ENCODE results near the gene MUC4.
"Not testable (repeated sequence)": the region's sequence is repeated elsewhere in the genome, so short reads cannot be mapped to it uniquely, and the experiment has no call there.

MUC4 gene

DNA sequence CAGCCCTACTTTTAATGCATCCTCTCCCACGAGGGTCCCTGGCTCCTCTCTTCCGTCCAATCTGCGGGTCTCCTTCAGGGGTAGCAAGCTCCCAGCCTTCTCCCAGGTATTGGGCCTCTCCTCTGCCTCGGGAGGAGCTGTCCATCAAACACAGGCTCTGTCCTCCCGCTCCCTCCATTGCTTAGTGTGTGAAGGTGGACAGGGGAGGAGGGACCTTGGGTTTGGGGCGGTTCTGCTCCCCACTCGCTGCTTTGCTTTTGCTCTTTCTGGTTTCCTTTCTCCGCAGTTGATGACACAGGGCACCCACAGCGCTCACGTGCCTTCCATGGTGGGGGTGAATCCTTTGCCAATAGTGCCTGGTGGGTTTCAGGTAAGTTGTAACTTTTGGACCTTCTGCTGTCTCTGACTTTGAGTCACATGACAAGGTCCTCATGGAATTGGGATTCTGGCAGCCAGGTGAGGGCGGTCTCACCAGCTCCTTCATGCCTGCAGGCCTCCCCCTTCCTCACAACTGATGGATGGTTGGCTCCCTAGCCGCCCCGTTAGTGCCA lies 72.1 kb downstream of the MUC4 start:
- H3K9ac ChIP-seq (ENCODE audit: low read length), result no peak overlapping the region
- no peaks in the 10 kb centered on the region for H3K27me3 ChIP-seq (ENCODE audit: control insufficient read depth, insufficient read depth, low read length)
- no peaks in the 10 kb centered on the region for H3K4me1 ChIP-seq (ENCODE audit: control insufficient read depth, insufficient read depth, low read length)
- peaks cover 7% of the 10 kb centered on the region for H3K36me3 ChIP-seq (ENCODE audit: control insufficient read depth, insufficient read depth, low read length)
- H3K4me3 ChIP-seq (ENCODE audit: low read length), result no peak overlapping the region
- no peak overlapping the region for H3K27ac ChIP-seq (ENCODE audit: low read depth, low read length)

DNA sequence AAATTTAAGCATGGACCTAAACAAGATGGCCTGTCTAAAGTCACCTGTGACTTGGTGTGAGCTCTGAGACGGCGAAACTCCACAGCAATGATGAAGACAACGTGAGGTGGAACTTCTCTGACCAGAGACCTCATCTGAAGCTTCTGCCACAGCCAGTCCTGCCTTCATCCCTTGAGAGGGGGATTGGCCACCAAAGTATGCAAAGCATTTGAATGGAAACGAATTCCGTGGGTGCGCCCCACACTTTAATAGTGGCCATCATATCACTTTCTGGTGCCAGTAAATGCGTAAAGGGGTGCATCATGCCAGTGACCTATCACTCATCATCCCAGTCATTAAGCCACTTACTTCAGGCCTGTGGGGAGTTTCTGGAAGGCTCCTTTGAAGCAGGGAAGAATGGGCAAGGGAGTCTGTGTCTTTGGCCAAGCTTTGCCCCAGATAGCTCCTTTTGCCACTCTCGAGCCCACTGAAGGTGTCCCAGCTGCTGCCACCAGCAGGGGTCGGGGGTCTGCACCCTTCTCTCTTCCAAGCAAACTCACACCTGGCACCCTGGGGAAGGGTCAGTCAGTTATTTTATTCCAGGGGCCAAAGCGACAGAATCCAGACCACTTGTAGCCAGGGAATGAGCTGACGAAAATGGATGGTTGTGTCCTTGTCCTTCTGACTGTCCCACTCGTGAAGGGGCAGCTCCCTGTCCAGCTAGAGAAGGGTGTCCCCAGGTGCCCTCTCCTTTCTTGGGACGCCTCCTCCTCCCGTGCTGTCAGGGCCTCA lies 73.3 kb downstream of the MUC4 start:
- Histone ChIP-seq H3K9ac (ENCODE audit: low read length) (no peak overlapping the region), H3K4me3 (ENCODE audit: low read length) (no peak overlapping the region), H3K27ac (ENCODE audit: low read depth, low read length) (no peak overlapping the region), H3K4me1 (ENCODE audit: control insufficient read depth, insufficient read depth, low read length) (no peaks in the 10 kb centered on the region), H3K27me3 (ENCODE audit: control insufficient read depth, insufficient read depth, low read length) (no peaks in the 10 kb centered on the region), H3K36me3 (ENCODE audit: control insufficient read depth, insufficient read depth, low read length) (peaks cover 8% of the 10 kb centered on the region)

DNA sequence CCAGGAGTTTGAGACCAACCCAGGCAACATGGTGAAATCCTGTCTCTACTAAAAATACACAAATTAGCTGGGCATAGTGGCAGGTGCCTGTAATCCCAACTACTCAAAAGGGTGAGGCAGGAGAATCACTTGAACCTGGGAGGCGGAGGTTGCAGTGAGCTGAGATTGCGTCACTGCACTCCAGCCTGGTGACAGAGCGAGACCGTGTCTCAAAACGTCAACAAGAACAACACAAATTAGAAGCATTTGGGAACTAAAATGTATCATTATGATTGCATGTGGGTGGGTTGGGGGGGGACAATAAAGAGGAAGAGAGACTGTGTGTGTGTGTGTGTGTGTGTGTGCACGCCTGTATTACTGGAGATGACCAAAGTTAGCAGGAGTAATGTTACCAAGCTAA lies 73.9 kb downstream of the MUC4 start:
- H3K9ac ChIP-seq (ENCODE audit: low read length); H3K27me3 ChIP-seq (ENCODE audit: control insufficient read depth, insufficient read depth, low read length); H3K4me1 ChIP-seq (ENCODE audit: control insufficient read depth, insufficient read depth, low read length); H3K4me3 ChIP-seq (ENCODE audit: low read length); H3K27ac ChIP-seq (ENCODE audit: low read depth, low read length): not testable (repeated sequence)
- H3K36me3 ChIP-seq (ENCODE audit: control insufficient read depth, insufficient read depth, low read length), result peaks cover 15% of the 10 kb centered on the region

DNA sequence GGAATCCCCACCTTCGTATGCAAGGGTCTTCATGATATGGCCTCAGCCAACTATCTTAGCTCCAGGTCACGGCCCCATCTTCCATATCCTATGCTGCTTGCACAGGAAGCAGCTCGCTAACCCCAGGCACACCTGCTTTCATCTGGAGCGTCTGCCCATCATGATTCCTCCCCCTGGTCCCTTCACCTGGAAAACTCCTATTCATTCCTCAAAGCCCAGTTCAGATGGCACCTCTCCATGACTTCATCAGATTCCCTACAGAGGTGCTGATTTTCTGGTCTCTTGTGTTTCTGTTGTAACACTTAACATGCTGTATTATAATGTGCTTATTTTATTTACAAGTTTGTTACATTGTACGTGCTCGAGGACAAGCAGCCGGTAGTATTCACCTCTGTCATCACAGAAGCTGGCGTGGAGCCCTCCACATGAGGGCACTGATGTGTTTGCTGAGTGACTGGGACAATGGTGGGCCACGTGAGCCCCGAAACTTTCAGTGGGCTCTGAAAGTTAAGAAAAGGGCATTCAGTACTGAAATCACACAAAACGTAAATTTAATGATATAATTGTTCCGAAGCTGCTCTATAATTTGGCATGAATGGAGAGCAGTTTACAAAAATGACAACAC lies 74.8 kb downstream of the MUC4 start:
- Histone ChIP-seq H3K36me3 (ENCODE audit: control insufficient read depth, insufficient read depth, low read length) (peaks cover 18% of the 10 kb centered on the region), H3K27ac (ENCODE audit: low read depth, low read length) (no peak overlapping the region), H3K27me3 (ENCODE audit: control insufficient read depth, insufficient read depth, low read length) (no peaks in the 10 kb centered on the region)

DNA sequence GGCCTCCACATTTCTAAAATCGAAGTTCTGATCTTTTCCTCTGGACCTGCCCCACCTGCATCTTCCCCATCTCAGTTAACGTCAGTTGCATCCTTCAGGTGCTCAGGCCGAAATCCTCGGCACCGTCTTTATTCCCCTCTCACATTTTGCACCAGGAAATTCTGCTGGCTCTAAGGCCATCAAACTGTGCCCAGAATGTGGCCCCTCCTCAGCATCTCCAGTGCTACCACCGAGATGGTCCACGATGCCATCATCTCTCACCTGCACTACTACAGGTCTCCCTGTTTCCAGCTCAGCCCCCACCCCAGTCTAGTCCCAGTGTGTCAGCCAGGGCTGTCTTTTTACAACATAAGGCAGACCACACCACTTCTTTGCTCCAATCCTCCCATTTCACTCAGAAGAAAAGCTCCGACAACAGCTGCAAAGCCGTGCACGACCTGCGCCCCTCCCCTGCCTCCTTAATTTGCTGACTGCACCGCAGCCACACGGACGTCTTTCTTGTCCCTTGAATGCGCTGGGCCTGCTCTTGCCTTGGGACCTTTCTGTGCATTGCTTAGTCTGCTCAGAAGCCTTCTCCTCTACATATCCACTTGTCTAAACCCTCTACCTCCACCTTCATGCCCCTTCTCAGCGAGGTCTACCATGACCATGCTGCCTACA lies 76.6 kb downstream of the MUC4 start:
- H3K4me1 ChIP-seq (ENCODE audit: control insufficient read depth, insufficient read depth, low read length), result no peaks in the 10 kb centered on the region
- H3K27ac ChIP-seq (ENCODE audit: low read depth, low read length), result no peak overlapping the region
- no peaks in the 10 kb centered on the region for H3K27me3 ChIP-seq (ENCODE audit: control insufficient read depth, insufficient read depth, low read length)
- H3K4me3 ChIP-seq (ENCODE audit: low read length), result no peak overlapping the region
- H3K9ac ChIP-seq (ENCODE audit: low read length), result no peak overlapping the region
- peaks cover 25% of the 10 kb centered on the region for H3K36me3 ChIP-seq (ENCODE audit: control insufficient read depth, insufficient read depth, low read length)

More for the DNA sequence above, 74.8 kb downstream of the MUC4 start:
- Histone ChIP-seq H3K9ac (ENCODE audit: low read length) (no peak overlapping the region), H3K4me3 (ENCODE audit: low read length) (no peak overlapping the region), H3K4me1 (ENCODE audit: control insufficient read depth, insufficient read depth, low read length) (no peaks in the 10 kb centered on the region)

DNA sequence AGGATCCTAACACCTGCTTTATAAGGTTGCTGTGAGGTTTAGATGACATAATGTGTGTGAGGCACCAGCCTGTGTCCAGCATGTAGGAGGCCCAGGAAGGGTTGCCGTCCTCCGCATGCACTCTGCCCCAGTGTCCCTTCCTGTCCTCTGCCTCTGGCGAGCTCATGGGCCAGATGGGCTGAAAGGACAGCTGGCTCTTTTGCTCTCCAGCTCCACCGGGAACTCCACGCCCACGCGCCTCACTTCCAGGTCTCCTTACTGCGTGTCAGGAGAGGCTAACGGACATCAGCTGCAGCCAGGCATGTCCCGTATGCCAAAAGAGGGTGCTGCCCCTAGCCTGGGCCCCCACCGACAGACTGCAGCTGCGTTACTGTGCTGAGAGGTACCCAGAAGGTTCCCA lies 78.8 kb downstream of the MUC4 start:
- Histone ChIP-seq H3K27ac (ENCODE audit: low read depth, low read length) (no peak overlapping the region), H3K4me1 (ENCODE audit: control insufficient read depth, insufficient read depth, low read length) (no peaks in the 10 kb centered on the region), H3K36me3 (ENCODE audit: control insufficient read depth, insufficient read depth, low read length) (peaks cover 30% of the 10 kb centered on the region), H3K4me3 (ENCODE audit: low read length) (no peak overlapping the region), H3K27me3 (ENCODE audit: control insufficient read depth, insufficient read depth, low read length) (no peaks in the 10 kb centered on the region), H3K9ac (ENCODE audit: low read length) (no peak overlapping the region)

DNA sequence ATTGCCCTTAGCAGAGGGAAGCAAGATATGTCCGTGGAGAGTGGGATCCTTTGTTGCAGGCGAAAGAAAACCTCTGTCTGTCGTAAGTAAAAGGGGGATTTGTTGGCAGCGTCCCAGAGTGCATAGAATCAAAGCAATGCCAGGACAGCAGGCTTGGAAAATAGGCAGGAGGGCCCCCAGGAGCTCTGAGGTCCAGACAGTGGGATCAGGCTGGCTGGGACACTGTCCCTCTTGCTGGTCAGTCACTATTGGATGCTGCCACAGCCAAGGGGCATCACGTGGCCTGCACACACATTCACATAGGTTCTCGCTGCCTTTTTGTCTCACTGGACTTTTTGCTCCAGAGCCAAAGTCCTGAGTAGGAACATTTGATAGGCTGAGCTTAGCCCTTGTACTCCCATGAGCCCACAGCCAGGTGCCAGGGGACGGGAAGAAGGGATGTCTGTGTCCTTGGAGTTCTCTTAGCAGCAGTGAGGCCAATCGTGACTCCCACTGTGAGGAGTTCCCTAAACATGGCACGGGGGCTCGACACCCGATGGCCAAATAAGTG lies 80.3 kb downstream of the MUC4 start:
- no peak overlapping the region for H3K27ac ChIP-seq (ENCODE audit: low read depth, low read length)
- H3K36me3 ChIP-seq (ENCODE audit: control insufficient read depth, insufficient read depth, low read length), result peaks cover 30% of the 10 kb centered on the region
- H3K4me1 ChIP-seq (ENCODE audit: control insufficient read depth, insufficient read depth, low read length), result no peaks in the 10 kb centered on the region
- H3K4me3 ChIP-seq (ENCODE audit: low read length), result no peak overlapping the region
- no peaks in the 10 kb centered on the region for H3K27me3 ChIP-seq (ENCODE audit: control insufficient read depth, insufficient read depth, low read length)
- no peak overlapping the region for H3K9ac ChIP-seq (ENCODE audit: low read length)

DNA sequence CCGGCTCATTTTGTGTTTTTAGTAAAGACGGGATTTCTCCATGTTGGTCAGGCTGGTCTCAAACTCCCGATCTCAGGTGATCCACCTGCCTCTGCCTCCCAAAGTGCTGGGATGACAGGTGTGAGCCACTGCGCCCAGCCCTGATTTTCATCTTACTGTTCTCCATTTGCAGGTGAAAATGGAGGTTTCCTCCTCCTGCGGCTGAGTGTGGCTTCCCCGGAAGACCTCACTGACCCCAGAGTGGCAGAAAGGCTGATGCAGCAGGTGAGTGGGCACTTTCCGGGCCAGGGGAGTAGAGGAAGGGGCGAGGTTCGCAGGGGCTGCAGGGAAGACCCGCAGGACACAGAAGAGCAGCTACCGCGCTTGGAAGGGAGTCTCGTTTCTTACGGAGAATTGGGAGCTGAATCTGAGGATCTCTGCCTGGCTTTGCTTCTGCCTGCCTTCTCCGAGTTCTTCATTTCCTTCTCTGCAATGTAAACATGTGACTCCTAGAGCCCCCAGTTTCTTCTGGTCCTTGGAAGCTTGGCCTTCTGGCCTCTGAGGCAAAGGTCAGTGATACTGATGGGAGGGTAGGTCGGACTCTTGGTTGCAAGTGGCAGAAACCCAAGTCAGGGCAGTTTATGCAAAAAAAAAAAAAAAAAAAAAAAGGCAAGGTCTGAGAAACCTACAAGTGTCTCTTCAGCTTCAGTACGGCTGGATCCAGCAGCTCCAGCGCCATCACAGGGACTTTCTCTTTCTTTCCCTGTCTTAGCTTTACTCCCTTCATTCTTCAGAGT lies 82.1 kb downstream of the MUC4 start:
- H3K9ac ChIP-seq (ENCODE audit: low read length), result no peak overlapping the region
- no peak overlapping the region for H3K4me3 ChIP-seq (ENCODE audit: low read length)
- no peak overlapping the region for H3K27ac ChIP-seq (ENCODE audit: low read depth, low read length)
- peaks cover 23% of the 10 kb centered on the region for H3K36me3 ChIP-seq (ENCODE audit: control insufficient read depth, insufficient read depth, low read length)
- H3K4me1 ChIP-seq (ENCODE audit: control insufficient read depth, insufficient read depth, low read length), result no peaks in the 10 kb centered on the region
- no peaks in the 10 kb centered on the region for H3K27me3 ChIP-seq (ENCODE audit: control insufficient read depth, insufficient read depth, low read length)

DNA sequence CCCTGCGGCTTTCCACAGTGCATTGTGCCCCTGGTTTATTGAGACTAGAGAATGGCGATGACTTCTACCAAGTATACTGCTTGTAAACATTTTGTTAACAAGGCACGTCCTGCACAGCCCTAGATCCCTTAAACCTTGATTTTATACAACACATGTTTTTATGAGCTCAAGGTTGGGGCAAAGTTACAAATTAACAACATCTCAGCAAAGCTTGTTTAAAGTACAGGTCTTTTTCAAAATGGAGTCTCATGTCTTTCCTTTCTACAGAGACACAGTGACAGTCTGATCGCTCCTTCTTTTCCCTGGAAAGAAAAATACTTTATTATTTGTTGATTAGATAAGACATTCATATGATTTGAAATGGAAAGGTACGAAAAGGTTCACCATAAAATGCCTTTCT lies 82.9 kb downstream of the MUC4 start:
- peaks cover 23% of the 10 kb centered on the region for H3K36me3 ChIP-seq (ENCODE audit: control insufficient read depth, insufficient read depth, low read length)
- H3K4me3 ChIP-seq (ENCODE audit: low read length); H3K27ac ChIP-seq (ENCODE audit: low read depth, low read length); H3K4me1 ChIP-seq (ENCODE audit: control insufficient read depth, insufficient read depth, low read length); H3K9ac ChIP-seq (ENCODE audit: low read length); H3K27me3 ChIP-seq (ENCODE audit: control insufficient read depth, insufficient read depth, low read length): not testable (repeated sequence)

DNA sequence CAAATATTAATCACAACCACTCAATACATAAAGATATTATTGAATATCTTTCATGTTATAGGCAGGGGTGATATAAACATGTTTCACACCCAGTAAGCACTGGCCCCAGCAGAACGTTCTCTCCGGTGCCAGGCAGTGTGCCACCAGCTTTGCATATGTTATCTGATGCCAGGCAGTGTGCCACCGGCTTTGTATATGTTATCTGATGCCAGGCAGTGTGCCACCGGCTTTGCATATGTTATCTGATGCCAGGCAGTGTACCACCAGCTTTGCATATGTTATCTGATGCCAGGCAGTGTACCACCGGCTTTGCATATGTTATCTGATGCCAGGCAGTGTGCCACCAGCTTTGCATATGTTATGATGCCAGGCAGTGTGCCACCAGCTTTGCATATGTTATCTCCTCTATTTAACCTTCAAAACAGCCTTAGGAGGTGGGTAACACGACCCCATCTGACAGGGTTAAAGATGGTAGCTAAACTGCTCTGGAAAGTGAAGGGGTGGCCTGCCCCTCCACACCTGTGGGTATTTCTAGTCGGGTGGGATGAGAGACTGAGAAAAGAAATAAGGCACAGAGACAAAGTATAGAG lies 84.0 kb downstream of the MUC4 start:
- H3K27me3 ChIP-seq (ENCODE audit: control insufficient read depth, insufficient read depth, low read length), result no peaks in the 10 kb centered on the region
- H3K4me3 ChIP-seq (ENCODE audit: low read length), result no peak overlapping the region
- no peaks in the 10 kb centered on the region for H3K4me1 ChIP-seq (ENCODE audit: control insufficient read depth, insufficient read depth, low read length)
- no peak overlapping the region for H3K27ac ChIP-seq (ENCODE audit: low read depth, low read length)
- H3K9ac ChIP-seq (ENCODE audit: low read length), result no peak overlapping the region
- H3K36me3 ChIP-seq (ENCODE audit: control insufficient read depth, insufficient read depth, low read length), result peaks cover 14% of the 10 kb centered on the region

DNA sequence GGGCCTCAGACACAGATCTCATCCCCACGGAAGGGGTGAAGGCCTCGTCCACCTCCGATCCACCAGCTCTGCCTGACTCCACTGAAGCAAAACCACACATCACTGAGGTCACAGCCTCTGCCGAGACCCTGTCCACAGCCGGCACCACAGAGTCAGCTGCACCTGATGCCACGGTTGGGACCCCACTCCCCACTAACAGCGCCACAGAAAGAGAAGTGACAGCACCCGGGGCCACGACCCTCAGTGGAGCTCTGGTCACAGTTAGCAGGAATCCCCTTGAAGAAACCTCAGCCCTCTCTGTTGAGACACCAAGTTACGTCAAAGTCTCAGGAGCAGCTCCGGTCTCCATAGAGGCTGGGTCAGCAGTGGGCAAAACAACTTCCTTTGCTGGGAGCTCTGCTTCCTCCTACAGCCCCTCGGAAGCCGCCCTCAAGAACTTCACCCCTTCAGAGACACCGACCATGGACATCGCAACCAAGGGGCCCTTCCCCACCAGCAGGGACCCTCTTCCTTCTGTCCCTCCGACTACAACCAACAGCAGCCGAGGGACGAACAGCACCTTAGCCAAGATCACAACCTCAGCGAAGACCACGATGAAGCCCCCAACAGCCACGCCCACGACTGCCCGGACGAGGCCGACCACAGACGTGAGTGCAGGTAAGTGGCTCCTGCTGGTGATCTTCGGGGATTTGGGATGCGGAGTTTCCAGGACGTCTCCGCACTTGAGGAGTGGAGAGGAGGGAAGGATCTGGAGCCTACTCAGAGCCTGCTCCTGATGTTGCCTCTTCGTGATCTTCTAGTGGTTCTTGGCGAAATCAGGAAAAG lies 85.6 kb downstream of the MUC4 start:
- peaks cover 10% of the 10 kb centered on the region for H3K36me3 ChIP-seq (ENCODE audit: control insufficient read depth, insufficient read depth, low read length)

More for the DNA sequence above, 85.6 kb downstream of the MUC4 start:
- not testable (repeated sequence) for H3K9ac ChIP-seq (ENCODE audit: low read length); H3K4me1 ChIP-seq (ENCODE audit: control insufficient read depth, insufficient read depth, low read length); H3K27me3 ChIP-seq (ENCODE audit: control insufficient read depth, insufficient read depth, low read length); H3K27ac ChIP-seq (ENCODE audit: low read depth, low read length); H3K4me3 ChIP-seq (ENCODE audit: low read length)
